Measurements from ENCODE around the gene EGFL8. TPM values are rescaled to one million over a fixed set of nuclear protein-coding genes. Genes with fewer than 3 reads are reported as not detected.

EGFL8 gene
- total RNA-seq, 2 donors from 2014 or later = 5.7 to 6.9 TPM

GRCh38 chr6:32171234-32171633, 6.8 kb downstream of the EGFL8 start:
- Histone ChIP-seq H3K4me3 (no peak overlapping the region), H3K9me3 (no peaks in the 10 kb centered on the region), H3K27me3 (no peaks in the 10 kb centered on the region), H3K36me3 (replicated peaks in 1 of 2; ENCODE audit: insufficient read depth in 1 of 2, low read depth in 2 of 2) (peaks cover 0 to 1% of the 10 kb centered on the region in 2 donors), H3K4me1 (peaks cover 14% of the 10 kb centered on the region), H3K27ac (no peak overlapping the region)
- ATAC-seq (no peak), DNase-seq (no peak)
- 93 to 96% methylated on average over 6 of the region's 6 CpGs for WGBS, 2 donors
- intact Hi-C loops (cut with DNase I) = no loop called here
- TF ChIP-seq CTCF (IDR thresholded peaks at IDR 0.05) (no peak), POLR2A (IDR thresholded peaks at IDR 0.05) (no peak)

- ATAC-seq (no peak), DNase-seq (no peak)
- Histone ChIP-seq H3K27me3 (no peaks in the 10 kb centered on the region), H3K27ac (no peak overlapping the region), H3K4me1 (peaks cover 26% of the 10 kb centered on the region), H3K4me3 (no peak overlapping the region), H3K9me3 (no peaks in the 10 kb centered on the region), H3K36me3 (replicated peaks in 1 of 2; ENCODE audit: insufficient read depth in 1 of 2, low read depth in 2 of 2) (no peaks in the 10 kb centered on the region)
- WGBS, 2 donors = 75 to 82% methylated on average over 4 of the region's 4 CpGs
- TF ChIP-seq CTCF (IDR thresholded peaks at IDR 0.05) (no peak), POLR2A (IDR thresholded peaks at IDR 0.05) (no peak)
- intact Hi-C loops (cut with DNase I) = no loop called here
These were observed 8.8 kb downstream of the EGFL8 start for GRCh38 chr6:32173051-32173727.

GRCh38 chr6:32174416-32174815, 10.0 kb downstream of the EGFL8 start:
- Histone ChIP-seq H3K4me1 (peaks cover 32% of the 10 kb centered on the region), H3K27ac (no peak overlapping the region)

GRCh38 chr6:32175322-32175710, 10.9 kb downstream of the EGFL8 start:
- no peaks in the 10 kb centered on the region for H3K27me3 ChIP-seq
- no peaks in the 10 kb centered on the region for H3K9me3 ChIP-seq
- no peaks in the 10 kb centered on the region for H3K36me3 ChIP-seq (replicated peaks in 1 of 2; ENCODE audit: insufficient read depth in 1 of 2, low read depth in 2 of 2)
- H3K27ac ChIP-seq = peak overlapping the region in 3 of 4 donors; percentile 83 to 94 (median 87)
- intact Hi-C loops (cut with DNase I) = no loop called here
- ATAC-seq (no peak), DNase-seq (no peak)
- WGBS, 2 donors = 13 to 16% methylated on average over 2 of the region's 2 CpGs
- H3K4me1 ChIP-seq = peaks cover 41% of the 10 kb centered on the region
- TF ChIP-seq POLR2A (IDR thresholded peaks at IDR 0.05) (no peak), CTCF (IDR thresholded peaks at IDR 0.05) (no peak)
- H3K4me3 ChIP-seq = peak overlapping the region; percentile 53 to 98

More at GRCh38 chr6:32174416-32174815, 10.0 kb downstream of the EGFL8 start:
- DNase-seq (no peak), ATAC-seq (no peak)
- no peaks in the 10 kb centered on the region for H3K27me3 ChIP-seq
- WGBS, 2 donors = 79 to 83% methylated on average over 1 of the region's 1 CpG
- H3K4me3 ChIP-seq = no peak overlapping the region
- intact Hi-C loops (cut with DNase I) = no loop called here
- H3K9me3 ChIP-seq = no peaks in the 10 kb centered on the region
- TF ChIP-seq POLR2A (IDR thresholded peaks at IDR 0.05) (no peak), CTCF (IDR thresholded peaks at IDR 0.05) (no peak)
- H3K36me3 ChIP-seq (replicated peaks in 1 of 2; ENCODE audit: insufficient read depth in 1 of 2, low read depth in 2 of 2) = no peaks in the 10 kb centered on the region
